Astrocyte of the cerebellum (primary cell): ENCODE data around the gene ASIC1.

Experiments used
- DNase-seq: peaks from one replicate; pipeline ENCODE4 v3.0.0-alpha.2; 2011; ENCODE audit warnings: low read depth
- H3K4me3 ChIP-seq: 2 replicates; pipeline ENCODE4 v1.5.1; 2011; ENCODE audit warnings: mild to moderate bottlenecking, low read depth, low read length, moderate library complexity
- CTCF ChIP-seq: IDR thresholded peaks from 2 replicates; pipeline ENCODE4 v1.5.1; 2012; ENCODE audit warnings: low read length, low read depth, moderate library complexity, mild to moderate bottlenecking; ENCODE audit errors: missing control alignments
- in situ Hi-C: cut with HindIII; loops from 2 replicates; pipeline ENCODE4 v1.10.0; 2017; ENCODE audit warnings: low sequenced_read_pairs

The ASIC1 gene

GRCh38 chr12:50052544-50052943 is 4.9 kb upstream of the ASIC1 start:
- DNase-seq = no peak
- TF ChIP-seq CTCF = no peak
- no peak overlapping the region for H3K4me3 ChIP-seq
- in situ Hi-C loops = no loop called here

GRCh38 chr12:50052964-50053363 is 4.4 kb upstream of the ASIC1 start:
- TF ChIP-seq CTCF = no peak
- H3K4me3 ChIP-seq = no peak overlapping the region
- no peak for DNase-seq
- in situ Hi-C loops = no loop called here

GRCh38 chr12:50053583-50053982 is 3.8 kb upstream of the ASIC1 start:
- DNase-seq = no peak
- in situ Hi-C loops = no loop called here
- H3K4me3 ChIP-seq = no peak overlapping the region
- TF ChIP-seq CTCF = no peak

- DNase-seq = no peak
- in situ Hi-C loops = no loop called here
- TF ChIP-seq CTCF = peak; percentile 99
- no peak overlapping the region for H3K4me3 ChIP-seq
These were observed 1.4 kb upstream of the ASIC1 start for GRCh38 chr12:50055831-50056638.

GRCh38 chr12:50056639-50056976 is 788 bp upstream of the ASIC1 start:
- no peak for TF ChIP-seq CTCF
- DNase-seq = no peak
- peak overlapping the region; percentile 51 for H3K4me3 ChIP-seq
- in situ Hi-C loops = no loop called here

GRCh38 chr12:50057896-50058670 is 687 bp downstream of the ASIC1 start:
- no peak for DNase-seq
- TF ChIP-seq CTCF = no peak
- in situ Hi-C loops = no loop called here
- H3K4me3 ChIP-seq = peak overlapping the region; percentile 51
